ENCODE data around the gene PFDN1.

PFDN1 gene

DNA sequence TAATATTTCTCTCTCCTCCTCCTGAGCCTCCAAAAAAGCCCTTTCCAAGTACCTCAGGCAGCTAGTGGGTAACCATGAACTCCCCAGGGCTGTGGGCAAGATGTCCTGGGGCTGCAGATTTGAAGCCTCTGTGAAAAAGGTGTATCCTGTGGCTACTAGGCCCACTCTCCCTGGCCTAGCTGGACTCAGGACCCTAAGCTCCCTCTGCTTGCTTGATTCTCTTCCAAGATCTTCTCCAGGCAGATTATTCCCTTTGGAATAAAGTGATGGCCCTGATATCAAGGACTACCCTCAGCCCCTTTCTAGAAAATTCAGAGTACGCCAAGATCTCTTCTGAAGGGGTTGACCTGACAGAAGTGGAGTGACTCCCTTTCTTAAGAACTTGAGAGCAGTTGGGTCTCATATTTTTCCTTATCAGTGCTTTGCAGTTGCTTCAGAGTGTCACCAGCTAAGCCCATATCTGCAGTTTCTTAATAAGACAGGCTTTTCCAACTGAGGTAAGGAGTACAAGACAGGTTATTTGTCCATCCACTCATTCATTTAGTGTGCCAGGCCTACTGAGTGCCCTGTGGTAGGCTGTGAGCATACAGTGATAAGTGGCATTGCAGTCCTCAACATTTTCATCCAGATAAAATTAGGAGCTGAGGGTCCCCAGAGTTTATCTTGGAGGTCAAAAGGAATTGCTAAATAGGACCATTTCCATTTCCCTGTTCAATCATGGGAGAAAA, 85.4 kb downstream of the PFDN1 start:
- TF ChIP-seq ZNF8 (CRISPR knock-in tag; IDR thresholded peaks at IDR 0.05): no peak
- no peak for TF ChIP-seq ZNF70 (CRISPR knock-in tag; IDR thresholded peaks at IDR 0.05)
- no peak for TF ChIP-seq BACH2 (CRISPR knock-in tag; IDR thresholded peaks at IDR 0.05; ENCODE audit: borderline replicate concordance)
- TF ChIP-seq ZC3H10 (CRISPR knock-in tag; IDR thresholded peaks at IDR 0.05): no peak
- no peak for TF ChIP-seq ESRRG (CRISPR knock-in tag; IDR thresholded peaks at IDR 0.05)
- no peak for TF ChIP-seq OSR1 (CRISPR knock-in tag; IDR thresholded peaks at IDR 0.05)
- TF ChIP-seq, protein P1, sequence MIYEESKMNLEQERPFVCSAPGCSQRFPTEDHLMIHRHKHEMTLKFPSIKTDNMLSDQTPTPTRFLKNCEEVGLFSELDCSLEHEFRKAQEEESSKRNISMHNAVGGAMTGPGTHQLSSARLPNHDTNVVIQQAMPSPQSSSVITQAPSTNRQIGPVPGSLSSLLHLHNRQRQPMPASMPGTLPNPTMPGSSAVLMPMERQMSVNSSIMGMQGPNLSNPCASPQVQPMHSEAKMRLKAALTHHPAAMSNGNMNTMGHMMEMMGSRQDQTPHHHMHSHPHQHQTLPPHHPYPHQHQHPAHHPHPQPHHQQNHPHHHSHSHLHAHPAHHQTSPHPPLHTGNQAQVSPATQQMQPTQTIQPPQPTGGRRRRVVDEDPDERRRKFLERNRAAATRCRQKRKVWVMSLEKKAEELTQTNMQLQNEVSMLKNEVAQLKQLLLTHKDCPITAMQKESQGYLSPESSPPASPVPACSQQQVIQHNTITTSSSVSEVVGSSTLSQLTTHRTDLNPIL (CRISPR knock-in tag; IDR thresholded peaks at IDR 0.05; ENCODE audit: low read depth): no peak
- ATAC-seq: no peak

DNA sequence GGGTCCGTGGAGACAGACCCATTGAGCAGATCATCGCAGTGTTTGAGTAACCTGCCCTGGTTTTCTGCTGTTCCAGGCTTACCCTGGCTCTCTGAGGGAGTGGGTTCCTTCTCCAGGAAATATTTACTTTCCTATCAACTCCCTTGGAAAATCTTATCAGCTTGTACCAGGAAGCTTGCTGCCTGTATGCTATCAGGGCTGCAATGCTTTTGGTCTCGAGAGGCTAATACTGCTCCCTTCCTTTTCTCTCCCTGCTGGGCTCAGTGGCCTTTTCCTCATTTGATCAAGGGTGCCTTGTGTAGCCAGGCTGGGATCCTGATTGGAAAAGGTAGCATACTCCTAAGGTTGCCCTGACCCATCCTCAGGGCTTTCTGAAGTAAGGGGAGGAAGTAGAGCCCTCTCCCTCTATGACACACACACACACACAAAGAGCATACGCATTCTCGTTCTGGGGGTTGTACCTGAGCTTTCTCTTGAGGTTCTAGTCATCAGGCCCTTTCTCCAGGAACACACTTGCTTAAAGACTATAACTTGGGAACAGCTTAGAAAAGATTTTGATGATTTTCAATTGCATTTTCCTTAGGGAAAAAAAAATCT, 86.3 kb downstream of the PFDN1 start:
- TF ChIP-seq, protein P2, sequence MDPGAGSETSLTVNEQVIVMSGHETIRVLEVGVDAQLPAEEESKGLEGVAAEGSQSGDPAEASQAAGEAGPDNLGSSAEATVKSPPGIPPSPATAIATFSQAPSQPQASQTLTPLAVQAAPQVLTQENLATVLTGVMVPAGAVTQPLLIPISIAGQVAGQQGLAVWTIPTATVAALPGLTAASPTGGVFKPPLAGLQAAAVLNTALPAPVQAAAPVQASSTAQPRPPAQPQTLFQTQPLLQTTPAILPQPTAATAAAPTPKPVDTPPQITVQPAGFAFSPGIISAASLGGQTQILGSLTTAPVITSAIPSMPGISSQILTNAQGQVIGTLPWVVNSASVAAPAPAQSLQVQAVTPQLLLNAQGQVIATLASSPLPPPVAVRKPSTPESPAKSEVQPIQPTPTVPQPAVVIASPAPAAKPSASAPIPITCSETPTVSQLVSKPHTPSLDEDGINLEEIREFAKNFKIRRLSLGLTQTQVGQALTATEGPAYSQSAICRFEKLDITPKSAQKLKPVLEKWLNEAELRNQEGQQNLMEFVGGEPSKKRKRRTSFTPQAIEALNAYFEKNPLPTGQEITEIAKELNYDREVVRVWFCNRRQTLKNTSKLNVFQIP (CRISPR knock-in tag; IDR thresholded peaks at IDR 0.05; ENCODE audit: borderline replicate concordance, low read depth): no peak
- no peak for TF ChIP-seq ZFP3 (CRISPR knock-in tag; IDR thresholded peaks at IDR 0.05)
- ATAC-seq: no peak

DNA sequence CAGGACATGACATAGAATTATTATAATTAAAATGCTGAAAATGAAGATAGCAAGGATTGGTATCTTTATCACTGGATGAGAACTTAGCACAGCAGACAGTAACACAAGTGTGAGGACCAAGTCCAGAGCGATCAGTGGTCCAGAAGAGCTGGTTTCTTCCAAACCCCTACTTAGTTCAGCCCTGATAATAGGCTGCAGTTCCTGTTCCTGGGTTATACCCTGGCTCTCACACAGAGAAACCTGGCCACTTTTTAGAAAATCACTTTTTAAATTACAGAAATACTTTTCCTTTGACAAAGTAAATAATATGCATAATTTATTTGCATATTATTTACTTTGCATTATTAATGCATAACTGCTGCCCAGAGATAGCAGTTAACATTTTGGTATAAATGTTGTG, 87.6 kb downstream of the PFDN1 start:
- no peak for TF ChIP-seq ZFP30 (CRISPR knock-in tag; IDR thresholded peaks at IDR 0.05)
- TF ChIP-seq OSR1 (CRISPR knock-in tag; IDR thresholded peaks at IDR 0.05): no peak
- TF ChIP-seq, protein P2 (CRISPR knock-in tag; IDR thresholded peaks at IDR 0.05; ENCODE audit: borderline replicate concordance, low read depth): no peak
- TF ChIP-seq PPARA (CRISPR knock-in tag; IDR thresholded peaks at IDR 0.05; ENCODE audit: borderline replicate concordance): no peak
- TF ChIP-seq, protein P1 (CRISPR knock-in tag; IDR thresholded peaks at IDR 0.05; ENCODE audit: low read depth): no peak
- TF ChIP-seq, protein P3, sequence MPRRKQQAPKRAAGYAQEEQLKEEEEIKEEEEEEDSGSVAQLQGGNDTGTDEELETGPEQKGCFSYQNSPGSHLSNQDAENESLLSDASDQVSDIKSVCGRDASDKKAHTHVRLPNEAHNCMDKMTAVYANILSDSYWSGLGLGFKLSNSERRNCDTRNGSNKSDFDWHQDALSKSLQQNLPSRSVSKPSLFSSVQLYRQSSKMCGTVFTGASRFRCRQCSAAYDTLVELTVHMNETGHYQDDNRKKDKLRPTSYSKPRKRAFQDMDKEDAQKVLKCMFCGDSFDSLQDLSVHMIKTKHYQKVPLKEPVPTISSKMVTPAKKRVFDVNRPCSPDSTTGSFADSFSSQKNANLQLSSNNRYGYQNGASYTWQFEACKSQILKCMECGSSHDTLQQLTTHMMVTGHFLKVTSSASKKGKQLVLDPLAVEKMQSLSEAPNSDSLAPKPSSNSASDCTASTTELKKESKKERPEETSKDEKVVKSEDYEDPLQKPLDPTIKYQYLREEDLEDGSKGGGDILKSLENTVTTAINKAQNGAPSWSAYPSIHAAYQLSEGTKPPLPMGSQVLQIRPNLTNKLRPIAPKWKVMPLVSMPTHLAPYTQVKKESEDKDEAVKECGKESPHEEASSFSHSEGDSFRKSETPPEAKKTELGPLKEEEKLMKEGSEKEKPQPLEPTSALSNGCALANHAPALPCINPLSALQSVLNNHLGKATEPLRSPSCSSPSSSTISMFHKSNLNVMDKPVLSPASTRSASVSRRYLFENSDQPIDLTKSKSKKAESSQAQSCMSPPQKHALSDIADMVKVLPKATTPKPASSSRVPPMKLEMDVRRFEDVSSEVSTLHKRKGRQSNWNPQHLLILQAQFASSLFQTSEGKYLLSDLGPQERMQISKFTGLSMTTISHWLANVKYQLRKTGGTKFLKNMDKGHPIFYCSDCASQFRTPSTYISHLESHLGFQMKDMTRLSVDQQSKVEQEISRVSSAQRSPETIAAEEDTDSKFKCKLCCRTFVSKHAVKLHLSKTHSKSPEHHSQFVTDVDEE (CRISPR knock-in tag; IDR thresholded peaks at IDR 0.05): no peak
- no peak for TF ChIP-seq RARB (CRISPR knock-in tag; IDR thresholded peaks at IDR 0.05)
- no peak for TF ChIP-seq ESRRG (CRISPR knock-in tag; IDR thresholded peaks at IDR 0.05)
- no peak for TF ChIP-seq GLIS3 (CRISPR knock-in tag; IDR thresholded peaks at IDR 0.05)
- no peak for TF ChIP-seq ZNF70 (CRISPR knock-in tag; IDR thresholded peaks at IDR 0.05)
- no peak for ATAC-seq

DNA sequence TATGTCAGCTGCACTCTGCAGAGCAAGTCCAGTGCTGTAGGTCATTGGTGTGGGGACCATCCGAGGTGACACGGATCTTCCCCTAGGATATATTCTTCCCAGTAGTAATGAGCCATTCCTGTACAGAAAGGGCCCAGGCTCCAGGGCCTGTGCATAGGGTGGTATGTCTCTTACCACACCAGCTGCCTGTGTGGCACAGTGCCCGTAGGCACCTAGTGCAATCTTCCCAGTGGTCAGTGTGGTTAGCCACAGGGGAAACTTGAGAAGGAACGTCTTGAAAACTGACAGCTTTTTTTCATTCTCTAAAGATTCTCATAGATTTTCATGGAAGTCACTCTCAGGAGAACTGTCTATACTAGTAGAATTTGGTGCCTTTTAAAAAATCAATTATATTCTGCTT, 88.1 kb downstream of the PFDN1 start:
- peak; percentile 91 for ATAC-seq
- TF ChIP-seq ZC3H10 (CRISPR knock-in tag; IDR thresholded peaks at IDR 0.05) (no peak), ZFP3 (CRISPR knock-in tag; IDR thresholded peaks at IDR 0.05) (no peak), ISL1 (CRISPR knock-in tag; IDR thresholded peaks at IDR 0.05) (no peak), ARNTL (CRISPR knock-in tag; IDR thresholded peaks at IDR 0.05; ENCODE audit: borderline replicate concordance, low read depth) (no peak), BACH2 (CRISPR knock-in tag; IDR thresholded peaks at IDR 0.05; ENCODE audit: borderline replicate concordance) (no peak), ZFP30 (CRISPR knock-in tag; IDR thresholded peaks at IDR 0.05) (no peak), SNAI2 (CRISPR knock-in tag; IDR thresholded peaks at IDR 0.05) (no peak), ZNF70 (CRISPR knock-in tag; IDR thresholded peaks at IDR 0.05) (no peak), PPARA (CRISPR knock-in tag; IDR thresholded peaks at IDR 0.05; ENCODE audit: borderline replicate concordance) (no peak)
- TF ChIP-seq, protein P1 (CRISPR knock-in tag; IDR thresholded peaks at IDR 0.05; ENCODE audit: low read depth): no peak
- TF ChIP-seq, protein P3 (CRISPR knock-in tag; IDR thresholded peaks at IDR 0.05): no peak

All from SK-N-SH treated with all-trans-retinoic acid at 6 μM for 48 hours (cell line).